GM12878 (cell line): Measurements from ENCODE around the gene SLC25A39. TPM values are rescaled to one million over a fixed set of nuclear protein-coding genes. Genes with fewer than 3 reads are reported as not detected.

Experiments used
- EED ChIP-seq: sonication (generic); IDR thresholded peaks from 2 replicates; pipeline ENCODE4 v1.6.1; 2016; ENCODE audit warnings: antibody characterized with exemption, low read depth
- EGR1 ChIP-seq, 2 experiments: IDR thresholded peaks; 1 replicate in 1 of 2; 2 replicates in 1 of 2; pipeline ENCODE4 v1.6.1; 2011 to 2012; ENCODE audit warnings: low read depth in 2 of 2, low read length in 2 of 2, borderline replicate concordance in 1 of 2, mild to moderate bottlenecking in 1 of 2, moderate library complexity in 1 of 2
- FOS ChIP-seq: IDR thresholded peaks from 3 replicates; pipeline ENCODE4 v1.6.1; 2011; ENCODE audit warnings: borderline replicate concordance; ENCODE audit not compliant: insufficient read length; ENCODE audit errors: extremely low read depth
- GATAD2B ChIP-seq: fragments of 450-650 bp; conservative IDR thresholded peaks from 2 replicates; pipeline ENCODE4 v1.6.1; 2017; ENCODE audit warnings: low read depth, mild to moderate bottlenecking, moderate library complexity
- IRF4 ChIP-seq: IDR thresholded peaks from 2 replicates; pipeline ENCODE4 v1.6.1; 2011; ENCODE audit warnings: low read depth, low read length
- KAT2A ChIP-seq: conservative IDR thresholded peaks from 2 replicates; pipeline ENCODE4 v1.6.1; 2011; ENCODE audit warnings: low read depth, low read length; ENCODE audit not compliant: control insufficient read depth
- MEF2A ChIP-seq: IDR thresholded peaks from 2 replicates; pipeline ENCODE4 v1.6.1; 2011; ENCODE audit warnings: low read depth, mild to moderate bottlenecking, low read length, moderate library complexity; ENCODE audit not compliant: insufficient read depth
- MEF2B ChIP-seq: fragments of 450-650 bp; IDR thresholded peaks from 2 replicates; pipeline ENCODE4 v1.6.1; 2018; ENCODE audit warnings: mild to moderate bottlenecking, moderate library complexity; ENCODE audit not compliant: partially characterized antibody, poor library complexity, severe bottlenecking
- NFIC ChIP-seq: IDR thresholded peaks from 2 replicates; pipeline ENCODE4 v1.6.1; 2012; ENCODE audit warnings: low read depth, mild to moderate bottlenecking, inconsistent platforms, low read length, moderate library complexity
- NR2F1 ChIP-seq: fragments of 450-650 bp; conservative IDR thresholded peaks from 2 replicates; pipeline ENCODE4 v1.6.1; 2017; ENCODE audit warnings: mild to moderate bottlenecking
- PML ChIP-seq: IDR thresholded peaks from 2 replicates; pipeline ENCODE4 v1.6.1; 2012; ENCODE audit warnings: low read length, inconsistent platforms
- RAD21 ChIP-seq: IDR thresholded peaks from 2 replicates; pipeline ENCODE4 v1.6.1; 2011; ENCODE audit warnings: mild to moderate bottlenecking, low read depth, low read length, moderate library complexity; ENCODE audit not compliant: insufficient read depth
- RFX5 ChIP-seq: IDR thresholded peaks from 2 replicates; pipeline ENCODE4 v1.6.1; 2011; ENCODE audit warnings: low read depth, low read length, improper control_type of control experiment
- SIX5 ChIP-seq: IDR thresholded peaks from 2 replicates; pipeline ENCODE4 v1.6.1; 2011; ENCODE audit warnings: mild to moderate bottlenecking, low read depth, low read length, moderate library complexity; ENCODE audit not compliant: severe bottlenecking
- SMC3 ChIP-seq: IDR thresholded peaks from 2 replicates; pipeline ENCODE4 v1.6.1; 2011; ENCODE audit warnings: low read length, improper control_type of control experiment, borderline replicate concordance
- TBL1XR1 ChIP-seq: IDR thresholded peaks from 2 replicates; pipeline ENCODE4 v1.6.1; 2012; ENCODE audit warnings: low read depth, low read length, improper control_type of control experiment
- polyA plus RNA-seq, 11 experiments: library from polyadenylated mRNA; depleted of rRNA in 4 of 11; unstranded in 6 of 11; stranded (reverse) in 5 of 11; fragments of >200 nt; fragmentation: Nextera tagmentation in 4 of 11; fragmentation: Illumina TruSeq in 1 of 11; extraction: Ambion mirVana in 4 of 11; extraction: Trizol in 1 of 11; gene quantifications; 1 replicate in 1 of 11; 2 replicates in 10 of 11; pipeline versions ENCODE4 v1.2.1 to v1.2.3, GENCODE V29; 2011 to 2016; ENCODE audit warnings: inconsistent platforms in 2 of 11, missing spikeins in 2 of 11, low read depth in 1 of 11
- total RNA-seq, 4 experiments: library from RNA; depleted of rRNA in 3 of 4; stranded (reverse); fragments of >200 nt in 3 of 4; fragmentation: Illumina TruSeq in 1 of 4; extraction: Trizol in 1 of 4; gene quantifications; 2 replicates each; pipeline versions ENCODE4 v1.2.1 to v1.2.3, GENCODE V29; 2013 to 2021
- TF ChIP-seq, protein P1 (sequence below): fragments of 450-650 bp; formaldehyde crosslinking; IDR thresholded peaks from 2 replicates; pipeline ENCODE4 v1.4.0; 2020; ENCODE audit warnings: mild to moderate bottlenecking, moderate library complexity
- TF ChIP-seq, protein P2 (sequence below): IDR thresholded peaks from 2 replicates; pipeline ENCODE4 v1.6.1; 2011; ENCODE audit warnings: borderline replicate concordance, low read depth, mild to moderate bottlenecking, moderate library complexity, low read length; ENCODE audit not compliant: insufficient read depth, poor library complexity, severe bottlenecking
- TF ChIP-seq, protein P3 (sequence below): IDR thresholded peaks from 2 replicates; pipeline ENCODE4 v1.6.1; 2012; ENCODE audit warnings: low read depth, low read length, improper control_type of control experiment
- TF ChIP-seq, protein P4 (sequence below): fragments of 450-650 bp; IDR thresholded peaks from 2 replicates; pipeline ENCODE4 v1.6.1; 2017; ENCODE audit warnings: mild to moderate bottlenecking

The SLC25A39 gene
- total and polyA plus RNA-seq, 10 of the 15 experiments (the other 5 are each of a cell fraction or from before 2014, with no cell fraction given): 3.5 to 270 (median 150) TPM

DNA sequence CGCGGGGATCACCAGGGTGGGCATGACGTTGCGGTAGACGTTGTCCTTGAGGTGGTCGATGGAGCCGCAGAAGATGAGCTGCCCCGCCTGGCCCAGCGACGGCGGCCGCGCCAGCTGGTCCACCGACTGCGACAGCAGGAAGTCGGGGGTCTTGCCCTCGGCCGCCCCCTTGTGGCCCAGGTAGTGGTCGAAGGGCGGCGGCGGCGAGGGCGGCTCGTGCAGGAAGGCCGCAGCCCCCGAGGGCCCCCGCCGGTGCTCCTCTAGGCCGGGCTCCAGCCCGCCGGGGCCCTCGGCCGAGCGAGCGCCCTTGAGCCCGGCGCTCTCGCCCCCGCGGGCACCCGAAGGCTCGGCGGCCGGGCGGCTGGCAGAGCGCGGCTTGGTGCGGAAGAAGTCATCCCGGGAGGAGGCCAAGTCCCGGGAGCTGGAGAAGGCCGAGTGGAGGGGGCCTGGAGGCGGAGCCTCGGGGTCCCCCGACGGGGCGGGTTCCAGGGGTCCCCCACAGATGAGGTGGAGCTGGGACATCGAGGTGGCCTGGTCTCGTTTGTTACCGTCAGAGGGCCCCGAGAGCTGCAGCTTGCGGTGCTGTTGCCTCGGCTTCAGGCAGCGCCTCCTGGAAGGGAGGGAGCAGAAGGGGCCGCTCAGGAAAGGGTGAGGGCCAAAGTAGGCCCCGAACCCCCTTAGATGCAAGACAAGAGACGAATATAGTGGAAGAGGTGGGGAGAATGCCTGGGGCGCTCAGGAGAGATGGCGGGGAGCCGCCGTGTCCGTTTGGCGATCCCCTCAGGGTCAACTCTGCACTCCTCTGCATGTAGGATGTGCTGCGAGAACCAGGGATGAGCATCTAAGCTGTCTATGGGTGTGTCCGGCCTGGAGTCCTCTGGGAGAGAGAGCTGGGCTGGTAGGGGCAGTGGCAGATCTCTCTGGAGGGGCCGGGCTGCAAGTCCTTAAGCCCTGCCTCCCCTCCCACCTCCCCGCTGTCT lies 30.2 kb upstream of the SLC25A39 start (continued):
- TF ChIP-seq, protein P1, sequence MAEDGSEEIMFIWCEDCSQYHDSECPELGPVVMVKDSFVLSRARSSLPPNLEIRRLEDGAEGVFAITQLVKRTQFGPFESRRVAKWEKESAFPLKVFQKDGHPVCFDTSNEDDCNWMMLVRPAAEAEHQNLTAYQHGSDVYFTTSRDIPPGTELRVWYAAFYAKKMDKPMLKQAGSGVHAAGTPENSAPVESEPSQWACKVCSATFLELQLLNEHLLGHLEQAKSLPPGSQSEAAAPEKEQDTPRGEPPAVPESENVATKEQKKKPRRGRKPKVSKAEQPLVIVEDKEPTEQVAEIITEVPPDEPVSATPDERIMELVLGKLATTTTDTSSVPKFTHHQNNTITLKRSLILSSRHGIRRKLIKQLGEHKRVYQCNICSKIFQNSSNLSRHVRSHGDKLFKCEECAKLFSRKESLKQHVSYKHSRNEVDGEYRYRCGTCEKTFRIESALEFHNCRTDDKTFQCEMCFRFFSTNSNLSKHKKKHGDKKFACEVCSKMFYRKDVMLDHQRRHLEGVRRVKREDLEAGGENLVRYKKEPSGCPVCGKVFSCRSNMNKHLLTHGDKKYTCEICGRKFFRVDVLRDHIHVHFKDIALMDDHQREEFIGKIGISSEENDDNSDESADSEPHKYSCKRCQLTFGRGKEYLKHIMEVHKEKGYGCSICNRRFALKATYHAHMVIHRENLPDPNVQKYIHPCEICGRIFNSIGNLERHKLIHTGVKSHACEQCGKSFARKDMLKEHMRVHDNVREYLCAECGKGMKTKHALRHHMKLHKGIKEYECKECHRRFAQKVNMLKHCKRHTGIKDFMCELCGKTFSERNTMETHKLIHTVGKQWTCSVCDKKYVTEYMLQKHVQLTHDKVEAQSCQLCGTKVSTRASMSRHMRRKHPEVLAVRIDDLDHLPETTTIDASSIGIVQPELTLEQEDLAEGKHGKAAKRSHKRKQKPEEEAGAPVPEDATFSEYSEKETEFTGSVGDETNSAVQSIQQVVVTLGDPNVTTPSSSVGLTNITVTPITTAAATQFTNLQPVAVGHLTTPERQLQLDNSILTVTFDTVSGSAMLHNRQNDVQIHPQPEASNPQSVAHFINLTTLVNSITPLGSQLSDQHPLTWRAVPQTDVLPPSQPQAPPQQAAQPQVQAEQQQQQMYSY (CRISPR knock-in tag): no peak
- TF ChIP-seq EED (no peak), MEF2A (no peak), MEF2B (no peak), KAT2A (no peak), SMC3 (peak; percentile 15; the same call in 1 of the 2 replicates), GATAD2B (no peak), FOS (no peak), NR2F1 (no peak), SIX5 (no peak), RAD21 (0 out of 2 replicates have a peak, but pooled peaks have one; percentile 30), NFIC (no peak), IRF4 (no peak), TBL1XR1 (no peak), PML (no peak), EGR1 (IDR thresholded peaks at IDR 0.05; ENCODE audit: borderline replicate concordance in 1 of 2, low read depth in 2 of 2, low read length in 2 of 2) (peak in 1 of 2 experiments; percentile 22; a peak in 1 of 3 replicates), RFX5 (no peak)
- TF ChIP-seq, protein P2, sequence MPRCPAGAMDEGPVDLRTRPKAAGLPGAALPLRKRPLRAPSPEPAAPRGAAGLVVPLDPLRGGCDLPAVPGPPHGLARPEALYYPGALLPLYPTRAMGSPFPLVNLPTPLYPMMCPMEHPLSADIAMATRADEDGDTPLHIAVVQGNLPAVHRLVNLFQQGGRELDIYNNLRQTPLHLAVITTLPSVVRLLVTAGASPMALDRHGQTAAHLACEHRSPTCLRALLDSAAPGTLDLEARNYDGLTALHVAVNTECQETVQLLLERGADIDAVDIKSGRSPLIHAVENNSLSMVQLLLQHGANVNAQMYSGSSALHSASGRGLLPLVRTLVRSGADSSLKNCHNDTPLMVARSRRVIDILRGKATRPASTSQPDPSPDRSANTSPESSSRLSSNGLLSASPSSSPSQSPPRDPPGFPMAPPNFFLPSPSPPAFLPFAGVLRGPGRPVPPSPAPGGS: no peak
- TF ChIP-seq, protein P3, sequence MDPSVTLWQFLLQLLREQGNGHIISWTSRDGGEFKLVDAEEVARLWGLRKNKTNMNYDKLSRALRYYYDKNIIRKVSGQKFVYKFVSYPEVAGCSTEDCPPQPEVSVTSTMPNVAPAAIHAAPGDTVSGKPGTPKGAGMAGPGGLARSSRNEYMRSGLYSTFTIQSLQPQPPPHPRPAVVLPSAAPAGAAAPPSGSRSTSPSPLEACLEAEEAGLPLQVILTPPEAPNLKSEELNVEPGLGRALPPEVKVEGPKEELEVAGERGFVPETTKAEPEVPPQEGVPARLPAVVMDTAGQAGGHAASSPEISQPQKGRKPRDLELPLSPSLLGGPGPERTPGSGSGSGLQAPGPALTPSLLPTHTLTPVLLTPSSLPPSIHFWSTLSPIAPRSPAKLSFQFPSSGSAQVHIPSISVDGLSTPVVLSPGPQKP: no peak
- TF ChIP-seq, protein P4, sequence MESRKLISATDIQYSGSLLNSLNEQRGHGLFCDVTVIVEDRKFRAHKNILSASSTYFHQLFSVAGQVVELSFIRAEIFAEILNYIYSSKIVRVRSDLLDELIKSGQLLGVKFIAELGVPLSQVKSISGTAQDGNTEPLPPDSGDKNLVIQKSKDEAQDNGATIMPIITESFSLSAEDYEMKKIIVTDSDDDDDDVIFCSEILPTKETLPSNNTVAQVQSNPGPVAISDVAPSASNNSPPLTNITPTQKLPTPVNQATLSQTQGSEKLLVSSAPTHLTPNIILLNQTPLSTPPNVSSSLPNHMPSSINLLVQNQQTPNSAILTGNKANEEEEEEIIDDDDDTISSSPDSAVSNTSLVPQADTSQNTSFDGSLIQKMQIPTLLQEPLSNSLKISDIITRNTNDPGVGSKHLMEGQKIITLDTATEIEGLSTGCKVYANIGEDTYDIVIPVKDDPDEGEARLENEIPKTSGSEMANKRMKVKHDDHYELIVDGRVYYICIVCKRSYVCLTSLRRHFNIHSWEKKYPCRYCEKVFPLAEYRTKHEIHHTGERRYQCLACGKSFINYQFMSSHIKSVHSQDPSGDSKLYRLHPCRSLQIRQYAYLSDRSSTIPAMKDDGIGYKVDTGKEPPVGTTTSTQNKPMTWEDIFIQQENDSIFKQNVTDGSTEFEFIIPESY: no peak
